H7 (cell line): ENCODE results near the gene KRTAP10-3. TPM values are rescaled to one million over a fixed set of nuclear protein-coding genes. Genes with fewer than 3 reads are reported as not detected.
"Not testable (repeated sequence)": the region's sequence is repeated elsewhere in the genome, so short reads cannot be mapped to it uniquely, and the experiment has no call there.

Experiments used
- DNase-seq: peaks from one replicate; pipeline ENCODE4 v3.0.0; 2012
- H3K27me3 ChIP-seq: 2 replicates; pipeline ENCODE4 v1.6.0; 2011; ENCODE audit warnings: mild to moderate bottlenecking, low read length; ENCODE audit not compliant: control insufficient read depth, insufficient read depth
- H3K36me3 ChIP-seq: replicated peaks from 2 replicates; pipeline ENCODE4 v1.5.1; 2011; ENCODE audit warnings: low read length; ENCODE audit not compliant: control insufficient read depth, insufficient read depth
- H3K4me3 ChIP-seq: 2 replicates; pipeline ENCODE4 v1.5.1; 2011; ENCODE audit warnings: low read depth, mild to moderate bottlenecking, control low read depth, low read length, moderate library complexity; ENCODE audit not compliant: insufficient read depth
- total RNA-seq: library from RNA; depleted of rRNA; stranded (reverse); fragments of >200 nt; shearing (Covaris generic); gene quantifications from 2 replicates; pipeline ENCODE4 v1.2.3, GENCODE V29; 2014

The KRTAP10-3 gene
- total RNA-seq, 1 experiment from 2014 or later: not detected

DNA sequence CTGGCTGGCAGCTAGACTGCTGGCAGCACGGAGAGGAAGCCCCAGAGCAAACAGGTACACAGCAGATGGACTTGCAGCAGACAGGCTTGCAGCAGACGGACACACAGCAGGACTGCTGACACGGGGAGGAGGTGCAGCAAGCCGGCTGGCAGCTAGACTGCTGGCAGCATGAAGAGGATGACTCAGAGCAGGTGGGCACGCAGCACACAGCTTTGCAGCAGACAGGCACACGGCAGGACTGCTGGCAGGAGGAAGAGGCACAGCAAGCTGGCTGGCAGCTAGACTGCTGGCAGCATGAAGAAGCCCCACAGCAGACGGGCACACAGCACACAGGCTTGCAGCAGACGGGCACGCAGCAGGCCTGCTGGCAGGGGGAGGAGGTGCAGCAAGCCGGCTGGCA is 7.8 kb downstream of the KRTAP10-3 start:
- Histone ChIP-seq H3K36me3 (no peaks in the 10 kb centered on the region), H3K27me3 (no peaks in the 10 kb centered on the region), H3K4me3 (no peak overlapping the region)
- DNase-seq: no peak

- peak; percentile 65 for DNase-seq
- H3K36me3 ChIP-seq, H3K27me3 ChIP-seq, H3K4me3 ChIP-seq: not testable (repeated sequence)
Observed at GRCh38 chr21:44550285-44550684, 8.3 kb downstream of the KRTAP10-3 start.

GRCh38 chr21:44549525-44550211 is 8.9 kb downstream of the KRTAP10-3 start:
- Histone ChIP-seq H3K36me3 (no peaks in the 10 kb centered on the region), H3K4me3 (no peak overlapping the region)
- DNase-seq: no peak

GRCh38 chr21:44548922-44549321 is 9.7 kb downstream of the KRTAP10-3 start:
- DNase-seq: peak; percentile 63
- Histone ChIP-seq H3K27me3 (no peaks in the 10 kb centered on the region), H3K36me3 (no peaks in the 10 kb centered on the region), H3K4me3 (no peak overlapping the region)

More at GRCh38 chr21:44549525-44550211, 8.9 kb downstream of the KRTAP10-3 start:
- H3K27me3 ChIP-seq: no peaks in the 10 kb centered on the region

DNA sequence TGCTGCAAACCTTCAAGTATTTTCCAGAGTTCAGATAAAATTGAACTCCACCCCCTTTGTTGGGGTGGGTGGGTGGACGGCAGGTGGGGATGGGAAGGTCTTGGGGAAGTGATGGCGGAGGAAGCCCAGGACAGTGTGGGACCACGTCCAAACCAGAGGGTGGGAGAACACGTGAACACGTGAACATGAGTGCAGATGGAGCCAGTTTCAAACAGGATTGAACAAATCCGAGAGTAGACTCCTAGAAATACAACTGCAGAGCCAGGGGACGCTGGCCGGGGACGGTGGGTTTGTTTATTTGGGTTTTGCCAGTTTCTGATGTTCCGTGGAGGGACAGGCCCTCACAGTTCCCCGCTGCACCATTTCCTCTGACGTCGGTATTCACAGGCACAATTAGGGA is 10.2 kb downstream of the KRTAP10-3 start:
- Histone ChIP-seq H3K4me3 (no peak overlapping the region), H3K27me3 (no peaks in the 10 kb centered on the region), H3K36me3 (no peaks in the 10 kb centered on the region)
- DNase-seq: peak; percentile 30

DNA sequence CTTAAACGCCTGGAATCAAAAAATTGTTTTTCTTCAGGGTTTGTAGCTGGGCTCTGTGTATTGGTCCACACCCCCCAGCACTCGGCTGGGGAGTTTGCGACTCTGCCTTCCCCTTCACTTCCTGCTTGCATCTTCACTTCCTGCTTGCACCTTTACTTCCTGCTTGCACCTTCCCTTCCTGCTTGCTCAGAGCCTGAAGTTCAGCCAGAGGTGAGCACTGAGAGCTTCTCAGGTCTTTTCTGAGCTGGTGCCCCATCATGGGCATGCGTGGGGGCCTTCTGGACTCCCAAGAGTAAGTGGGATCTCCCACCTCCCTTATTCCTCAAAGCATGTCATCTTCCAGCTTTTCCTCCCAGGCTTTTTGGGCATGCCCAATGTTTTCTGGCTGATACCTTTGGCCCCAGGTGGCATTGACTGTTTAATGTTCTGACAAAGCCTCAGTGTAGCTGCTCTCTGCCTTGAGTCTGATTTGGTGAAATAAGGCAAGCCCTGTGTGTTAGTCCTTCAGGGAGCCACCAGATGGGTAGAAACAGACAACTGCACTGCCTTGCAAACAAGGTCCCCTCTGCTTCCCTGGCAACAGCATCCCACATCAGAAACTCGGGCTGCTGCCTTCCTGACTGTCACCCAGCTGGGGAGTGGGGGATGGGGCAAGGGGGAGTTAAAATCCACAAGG is 10.8 kb downstream of the KRTAP10-3 start:
- peak; percentile 43 for DNase-seq
- no peaks in the 10 kb centered on the region for H3K27me3 ChIP-seq
- H3K36me3 ChIP-seq: no peaks in the 10 kb centered on the region
- H3K4me3 ChIP-seq: no peak overlapping the region

GRCh38 chr21:44544566-44544965 is 14.0 kb downstream of the KRTAP10-3 start:
- peak; percentile 25 for DNase-seq
- H3K27me3 ChIP-seq: no peaks in the 10 kb centered on the region
- no peaks in the 10 kb centered on the region for H3K36me3 ChIP-seq
- no peak overlapping the region for H3K4me3 ChIP-seq

DNA sequence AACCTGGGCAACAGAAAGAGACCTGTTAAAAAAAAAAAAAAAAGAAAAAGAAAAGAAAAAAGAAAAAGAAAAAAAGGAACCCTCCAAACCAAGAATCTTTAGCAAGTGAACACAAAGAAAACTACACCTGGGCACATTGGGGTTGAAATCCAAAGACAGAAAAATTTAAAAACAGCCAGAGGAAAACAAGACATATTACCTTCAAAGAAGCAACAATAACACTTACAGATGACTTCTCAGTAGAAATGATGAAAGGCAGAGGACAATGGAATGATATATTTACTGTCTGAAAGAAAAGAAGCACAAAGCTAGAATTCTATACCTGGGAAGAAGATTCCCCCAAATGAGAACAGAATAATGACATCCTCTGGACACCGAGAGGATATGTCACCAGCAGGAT is 15.9 kb downstream of the KRTAP10-3 start:
- no peaks in the 10 kb centered on the region for H3K27me3 ChIP-seq

DNA sequence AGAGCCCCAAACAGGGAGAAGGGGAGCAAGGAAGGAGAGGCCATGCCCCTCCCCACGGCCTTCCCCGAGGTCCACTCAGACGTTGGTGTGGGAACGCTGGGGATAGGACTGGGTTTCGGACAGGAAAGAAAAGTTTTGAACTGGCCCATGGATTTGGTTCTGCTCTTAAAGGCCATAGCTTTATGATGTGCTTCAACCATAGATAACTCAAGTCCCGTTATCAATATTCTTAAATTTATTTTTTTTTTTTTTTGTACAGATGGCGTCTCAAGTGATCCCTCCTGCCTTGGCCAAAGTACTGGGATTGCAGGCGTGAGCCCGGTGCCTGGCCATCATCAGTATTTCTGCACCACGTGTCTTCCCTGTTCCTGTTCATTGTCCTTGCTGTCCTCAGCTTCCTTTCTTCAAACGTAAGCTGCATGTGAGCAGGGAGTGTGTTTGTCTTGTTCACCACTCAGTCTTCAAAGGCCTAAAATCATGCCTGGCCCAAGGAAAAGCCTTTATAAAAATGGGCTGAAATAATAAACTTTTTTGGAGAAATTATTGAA is 17.8 kb downstream of the KRTAP10-3 start:
- Histone ChIP-seq H3K4me3 (no peak overlapping the region), H3K36me3 (no peaks in the 10 kb centered on the region), H3K27me3 (no peaks in the 10 kb centered on the region)
- peak; percentile 22 for DNase-seq

More for the DNA sequence above, 15.9 kb downstream of the KRTAP10-3 start:
- peak; percentile 6 for DNase-seq
- no peak overlapping the region for H3K4me3 ChIP-seq
- no peaks in the 10 kb centered on the region for H3K36me3 ChIP-seq

DNA sequence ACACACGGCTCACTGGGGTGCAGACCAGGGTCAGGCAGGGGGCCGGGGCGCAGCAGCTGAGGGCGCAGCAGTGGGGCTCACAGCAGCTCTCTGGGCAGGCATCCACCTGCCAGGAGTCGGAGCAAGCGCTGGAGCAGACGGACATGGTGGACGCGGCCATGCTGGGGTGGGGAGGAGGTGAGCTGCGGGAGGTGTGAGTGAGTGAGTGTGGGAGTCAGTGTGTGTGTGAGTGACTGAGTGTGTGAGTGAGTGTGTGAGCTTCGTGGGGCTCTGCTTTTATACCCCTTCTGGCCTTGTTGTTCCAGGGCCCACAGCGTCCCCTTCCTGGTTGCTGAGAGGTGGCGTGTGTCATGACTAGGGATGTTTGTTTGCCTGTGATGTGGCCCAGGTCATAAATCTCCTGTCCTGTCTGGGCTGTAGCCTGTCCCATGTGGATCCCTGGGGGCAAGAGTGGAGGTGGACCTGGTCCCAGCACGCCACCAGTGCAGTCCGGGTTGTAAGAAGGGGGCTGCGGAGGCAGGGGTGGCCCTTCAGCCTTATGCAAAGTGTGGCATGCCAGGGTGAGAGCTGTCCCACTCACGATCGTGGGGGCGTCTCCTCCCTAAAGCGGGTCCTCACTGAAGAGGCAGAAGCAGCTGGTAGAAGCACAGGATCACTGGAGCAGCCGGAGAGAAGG is 18.5 kb downstream of the KRTAP10-3 start, which contains the start of gene KRTAP10-1:
Gene KRTAP10-1 (minus strand): TSS at position 205 of the 676 bp plus-strand sequence. CDS start 45 bp downstream, at position 160.
- Histone ChIP-seq H3K36me3 (no peaks in the 10 kb centered on the region), H3K4me3 (no peak within 1 kb of the TSS), H3K27me3 (no peaks in the 10 kb centered on the region)
- peak; percentile 41 for DNase-seq

DNA sequence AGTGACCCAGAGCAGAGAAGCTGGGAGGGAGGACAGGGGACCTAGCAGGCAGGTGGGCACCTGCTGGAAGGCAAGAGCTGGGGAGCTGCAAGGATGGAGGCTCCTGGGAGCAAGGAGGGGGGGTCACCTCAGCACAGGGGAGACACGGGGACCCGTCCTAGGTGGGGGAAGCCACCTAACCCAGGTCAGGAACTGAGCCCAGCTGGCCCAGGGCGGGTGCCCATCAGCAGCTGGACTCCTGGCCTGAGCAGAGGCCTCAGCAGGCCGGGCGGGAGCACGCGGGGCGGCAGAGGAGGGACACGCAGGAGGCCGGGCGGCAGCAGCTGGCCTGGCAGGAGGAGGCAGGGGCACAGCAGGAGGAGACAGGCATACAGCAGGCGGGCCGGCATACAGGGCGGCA is 19.5 kb downstream of the KRTAP10-3 start:
- no peak overlapping the region for H3K4me3 ChIP-seq
- no peaks in the 10 kb centered on the region for H3K36me3 ChIP-seq
- H3K27me3 ChIP-seq: no peaks in the 10 kb centered on the region
- peak; percentile 8 for DNase-seq

DNA sequence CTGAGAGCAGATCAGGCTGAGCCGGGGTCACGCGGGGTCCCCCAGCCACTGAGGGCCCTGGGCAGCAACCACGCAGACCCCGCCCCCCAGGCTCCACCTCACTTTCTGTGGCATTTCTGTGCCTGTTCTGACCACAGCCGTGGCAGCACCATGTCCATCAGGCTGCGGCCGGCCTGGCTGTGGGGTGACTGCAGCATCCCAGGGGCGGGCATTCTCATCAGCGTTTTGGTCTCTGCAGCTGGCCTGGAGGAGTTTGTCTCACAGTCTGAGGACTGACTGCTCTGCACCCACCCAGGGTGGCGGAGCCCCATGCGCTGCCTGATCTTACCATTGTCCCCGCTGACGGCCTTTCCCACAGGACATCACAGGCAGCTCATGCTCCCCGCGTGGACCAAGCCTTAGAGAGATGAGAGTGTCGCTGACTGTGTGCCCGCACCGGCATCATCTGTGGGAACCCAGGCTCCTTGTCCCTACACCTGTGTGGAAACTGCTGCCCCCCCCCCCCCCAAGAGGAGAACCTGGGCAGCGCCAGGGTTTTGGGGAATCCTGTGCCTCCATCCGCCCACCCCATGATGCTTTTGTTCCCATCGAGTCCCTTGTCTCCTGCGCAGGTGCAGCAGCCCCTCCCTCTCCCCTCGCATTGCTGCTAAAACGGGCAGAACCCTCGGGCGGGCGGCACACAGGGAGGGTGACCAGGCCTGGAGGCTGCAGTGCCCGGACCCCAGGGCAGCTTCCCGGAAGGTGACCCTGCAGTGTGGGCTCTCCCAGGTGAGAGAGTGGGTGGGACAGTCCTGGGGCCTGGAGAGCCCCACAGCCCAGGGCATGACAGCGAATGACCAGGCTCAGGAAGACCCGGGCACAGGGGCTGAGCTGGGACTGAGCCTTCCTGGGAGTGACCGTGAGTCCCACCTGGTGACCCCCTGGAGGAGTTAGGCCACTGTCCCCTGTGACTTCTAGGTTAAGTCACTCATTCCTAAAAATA is 20.4 kb downstream of the KRTAP10-3 start:
- H3K27me3 ChIP-seq: no peaks in the 10 kb centered on the region
- H3K36me3 ChIP-seq: no peaks in the 10 kb centered on the region
- no peak overlapping the region for H3K4me3 ChIP-seq
- peak; percentile 60 for DNase-seq

DNA sequence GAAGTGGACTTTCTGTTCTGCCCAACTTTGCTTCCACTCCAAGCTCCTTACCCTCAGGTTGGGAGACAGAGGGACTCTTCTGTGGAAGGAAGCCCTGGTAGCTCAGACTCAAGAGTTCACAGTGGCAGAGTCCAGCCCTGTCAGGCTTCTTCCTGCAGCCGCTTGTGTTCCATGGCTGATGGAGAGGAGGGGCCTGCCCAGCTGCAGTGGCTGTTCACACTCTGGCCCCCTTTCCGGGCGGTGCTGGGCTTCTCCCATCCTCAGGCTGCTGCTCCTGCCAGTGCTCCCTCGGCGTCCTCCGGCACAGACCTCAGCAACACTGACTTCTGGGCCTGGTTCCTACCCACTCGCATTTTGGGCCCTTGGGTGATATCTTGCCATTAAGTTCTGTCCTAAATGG is 22.6 kb downstream of the KRTAP10-3 start:
- no peaks in the 10 kb centered on the region for H3K27me3 ChIP-seq
- DNase-seq: peak; percentile 65
- no peaks in the 10 kb centered on the region for H3K36me3 ChIP-seq
- no peak overlapping the region for H3K4me3 ChIP-seq

DNA sequence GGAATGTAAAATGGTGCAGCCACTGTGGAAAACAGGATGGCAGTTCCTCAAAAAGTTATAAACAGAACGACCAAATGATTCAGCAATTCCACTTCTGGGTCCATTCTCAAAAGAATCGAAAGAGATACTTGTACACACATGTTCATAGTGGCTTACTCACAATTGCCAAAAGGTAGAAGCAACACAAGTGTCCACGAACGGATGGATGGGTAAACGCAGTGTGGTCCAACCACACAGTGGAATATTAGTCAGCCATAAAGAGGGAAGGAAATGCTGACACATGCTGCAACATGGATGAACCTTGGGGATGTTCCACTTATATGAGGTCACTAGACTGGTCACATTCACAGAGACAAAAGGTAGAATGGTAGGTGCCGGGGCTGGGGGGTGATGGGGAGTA is 23.9 kb downstream of the KRTAP10-3 start:
- no peak overlapping the region for H3K4me3 ChIP-seq
- DNase-seq: no peak
- no peaks in the 10 kb centered on the region for H3K27me3 ChIP-seq
- H3K36me3 ChIP-seq: no peaks in the 10 kb centered on the region
